ENCODE results near the gene MYOZ1.

GRCh38 chr10:73593812-73594211 lies 47.5 kb downstream of the MYOZ1 start:
- no peak for TF ChIP-seq POLR2A (IDR thresholded peaks at IDR 0.05; ENCODE audit: extremely low read depth, insufficient read length)
- no peak for TF ChIP-seq CTCF (IDR thresholded peaks at IDR 0.05; ENCODE audit: low read depth, low read length)
- no peak for TF ChIP-seq MAX (IDR thresholded peaks at IDR 0.05; ENCODE audit: low read depth, low read length)

All from NB4 (cell line).